NK-92 treated with Interleukin-12 subunit alpha and Interleukin-12 subunit beta, amount 100 ng/mL, for 24 hours (cell line): ENCODE measurements around the gene ZNF599.
"Not testable (repeated sequence)": the region's sequence is repeated elsewhere in the genome, so short reads cannot be mapped to it uniquely, and the experiment has no call there.

ENCODE experiments used
- DNase-seq: peaks from one replicate; lab custom pipeline; 2025; lab: John Stamatoyannopoulos, UW

ZNF599 gene

DNA sequence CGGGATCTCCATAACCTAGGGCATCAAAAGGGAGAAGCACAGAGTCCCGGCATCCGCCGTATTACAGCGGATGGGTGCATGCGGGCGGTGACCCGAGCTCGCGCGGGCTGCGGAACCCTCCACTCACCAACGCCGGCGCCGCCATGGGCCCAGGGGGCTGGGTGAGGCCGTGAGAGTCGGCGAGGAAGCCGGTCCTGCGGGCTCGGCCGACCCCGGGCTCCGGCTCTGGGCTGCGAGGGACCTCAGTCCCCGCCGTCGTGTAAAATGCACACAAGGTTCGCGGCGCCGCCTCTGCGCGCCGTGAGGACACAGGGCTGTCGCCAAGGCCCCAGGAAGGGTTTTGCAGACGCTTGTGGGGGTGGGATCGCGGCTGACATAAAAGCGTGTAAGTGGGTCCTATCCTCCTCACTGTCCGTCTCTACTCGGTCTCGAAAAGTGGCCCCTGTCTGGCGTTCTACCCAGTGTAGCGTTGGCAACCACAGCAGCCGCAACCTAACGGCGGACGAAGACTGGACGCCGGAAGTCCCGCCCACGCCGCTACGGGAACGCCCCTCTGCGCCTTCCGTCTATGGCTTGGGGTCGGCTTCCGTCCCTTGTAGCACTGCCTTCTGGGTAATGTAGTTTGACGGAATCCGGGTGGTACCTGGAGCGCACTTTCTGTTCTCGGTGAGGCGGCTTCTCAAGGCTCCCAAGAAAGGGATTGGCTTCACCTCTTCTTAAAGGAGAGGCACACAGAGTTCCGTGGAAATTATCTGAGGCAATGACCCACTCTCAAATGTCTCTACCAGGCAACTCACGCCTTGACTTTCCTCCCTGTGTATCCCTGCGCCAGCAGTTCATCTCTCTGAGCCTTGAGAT, at the start of gene ZNF599:
Gene ZNF599 (minus strand): TSS at position 519 of the 858 bp plus-strand sequence. CDS start 374 bp downstream, at position 145.
- DNase-seq = peak; percentile 14

DNA sequence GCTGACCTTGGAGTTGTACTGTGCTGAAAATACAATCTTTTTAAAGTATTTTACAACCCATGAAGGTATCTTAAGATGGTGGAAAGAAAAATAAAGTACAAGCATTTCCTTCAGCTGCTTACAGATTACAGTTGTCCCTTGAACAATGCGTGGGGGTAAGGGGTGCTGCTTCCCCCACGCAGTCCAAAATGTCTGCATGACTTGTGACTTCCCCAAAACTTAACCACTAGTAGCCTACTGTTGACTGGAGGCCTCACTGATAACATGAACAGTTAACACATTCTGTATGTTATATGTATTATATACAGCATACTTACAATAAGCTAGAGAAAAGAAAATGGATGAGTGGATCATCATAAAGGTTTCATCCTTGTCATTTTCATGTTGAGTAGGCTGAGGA, 45.3 kb upstream of the ZNF599 start:
- no peak for DNase-seq

- DNase-seq = no peak
Observed at GRCh38 chr19:34816708-34817107, 43.7 kb upstream of the ZNF599 start.

GRCh38 chr19:34808566-34808965, 35.6 kb upstream of the ZNF599 start:
- DNase-seq = no peak

DNA sequence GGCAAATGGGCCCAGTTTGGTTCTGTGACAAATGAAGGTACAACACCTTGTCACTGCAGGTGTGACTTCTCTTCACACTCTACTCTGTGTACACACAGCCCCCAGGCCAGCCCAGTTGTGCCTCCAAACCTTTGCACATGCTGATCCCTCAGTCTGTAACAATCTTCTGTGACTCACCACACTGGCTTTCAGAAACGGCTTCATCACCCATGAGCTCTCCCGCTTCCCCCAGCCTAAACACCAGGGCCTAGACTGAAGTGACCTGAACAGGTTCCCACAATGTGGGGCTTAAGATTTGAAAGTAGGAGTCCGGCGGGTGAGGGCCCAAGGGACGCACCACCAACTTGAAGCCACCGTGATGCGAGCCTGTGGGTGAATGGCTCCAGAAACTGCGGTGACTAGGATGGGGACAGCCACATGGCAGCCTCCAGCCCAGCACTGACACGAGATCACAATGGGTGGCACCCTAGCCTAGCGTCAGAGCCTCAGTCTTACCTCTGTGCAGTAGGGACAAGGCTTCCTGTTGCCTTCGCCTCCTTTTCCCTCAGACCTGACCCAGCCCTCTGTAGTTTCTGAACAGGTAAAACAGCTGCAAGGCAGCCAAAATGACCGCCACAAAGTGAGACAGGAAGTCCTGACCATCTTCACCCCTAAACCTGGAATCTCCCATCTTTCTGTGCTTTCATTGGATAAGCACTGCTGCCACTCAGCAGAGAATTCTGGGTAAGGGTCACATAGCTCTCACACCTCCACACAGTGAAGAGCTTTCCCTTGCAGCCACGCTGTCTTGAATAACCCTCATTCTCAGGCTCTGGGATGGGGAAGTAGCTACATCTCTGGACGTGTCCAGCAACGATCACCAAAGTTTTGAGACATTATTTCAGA, 34.2 kb upstream of the ZNF599 start:
- no peak for DNase-seq

GRCh38 chr19:34804115-34804514, 31.1 kb upstream of the ZNF599 start:
- DNase-seq = no peak

DNA sequence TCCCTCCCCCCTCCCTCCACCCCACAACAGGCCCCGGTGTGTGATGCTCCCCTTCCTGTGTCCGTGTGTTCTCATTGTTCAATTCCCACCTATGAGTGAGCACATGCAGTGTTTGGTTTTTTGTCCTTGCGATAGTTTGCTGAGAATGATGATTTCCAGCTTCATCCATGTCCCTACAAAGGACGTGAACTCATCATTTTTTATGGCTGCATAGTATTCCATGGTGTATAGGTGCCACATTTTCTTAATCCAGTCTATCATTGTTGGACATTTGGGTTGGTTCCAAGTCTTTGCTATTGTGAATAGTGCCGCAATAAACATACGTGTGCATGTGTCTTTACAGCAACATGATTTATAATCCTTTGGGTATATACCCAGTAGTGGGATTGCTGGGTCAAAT, 23.9 kb upstream of the ZNF599 start:
- DNase-seq = not testable (repeated sequence)

DNA sequence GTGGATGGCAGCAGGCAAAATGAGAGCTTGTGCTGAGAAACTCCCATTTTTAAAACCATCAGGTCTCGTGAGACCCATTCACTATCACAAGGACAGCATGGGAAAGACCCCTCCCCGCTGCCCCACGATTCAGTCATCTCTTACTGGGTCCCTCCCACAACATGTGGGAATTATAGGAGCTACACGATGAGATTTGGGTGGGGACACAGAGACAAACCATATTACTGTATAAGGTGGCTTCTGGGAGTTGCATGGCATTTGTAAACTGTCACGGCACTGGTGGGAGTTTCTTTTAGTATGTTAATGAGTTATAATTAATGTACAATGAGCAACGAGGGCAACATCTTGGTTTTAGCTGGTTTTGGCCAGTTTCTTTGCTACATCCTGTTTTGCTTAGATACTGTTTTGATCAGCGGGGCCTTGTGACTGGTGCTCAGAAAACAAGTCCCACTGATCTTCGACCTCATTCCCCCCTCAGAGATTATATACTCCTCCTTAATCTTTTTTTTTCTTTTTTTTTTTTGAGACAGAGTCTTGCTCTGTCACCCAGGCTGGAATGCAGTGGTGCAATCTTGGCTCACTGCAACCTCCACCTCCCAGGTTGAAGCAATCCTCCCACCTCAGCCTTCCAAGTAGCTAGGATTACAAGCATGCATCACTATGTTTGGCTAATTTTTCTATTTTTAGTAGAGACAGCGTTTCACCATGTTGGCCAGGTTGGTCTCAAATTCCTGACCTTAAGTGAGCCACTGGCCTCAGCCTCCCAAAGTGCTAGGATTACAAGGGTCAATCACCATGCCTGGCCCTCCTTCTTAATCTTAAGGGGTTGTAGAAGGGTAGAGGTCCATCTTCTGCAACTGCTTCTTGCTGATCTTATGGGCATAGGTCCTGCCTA, 21.3 kb upstream of the ZNF599 start:
- no peak for DNase-seq

- DNase-seq = no peak
Observed at GRCh38 chr19:34793565-34793964, 20.6 kb upstream of the ZNF599 start.

DNA sequence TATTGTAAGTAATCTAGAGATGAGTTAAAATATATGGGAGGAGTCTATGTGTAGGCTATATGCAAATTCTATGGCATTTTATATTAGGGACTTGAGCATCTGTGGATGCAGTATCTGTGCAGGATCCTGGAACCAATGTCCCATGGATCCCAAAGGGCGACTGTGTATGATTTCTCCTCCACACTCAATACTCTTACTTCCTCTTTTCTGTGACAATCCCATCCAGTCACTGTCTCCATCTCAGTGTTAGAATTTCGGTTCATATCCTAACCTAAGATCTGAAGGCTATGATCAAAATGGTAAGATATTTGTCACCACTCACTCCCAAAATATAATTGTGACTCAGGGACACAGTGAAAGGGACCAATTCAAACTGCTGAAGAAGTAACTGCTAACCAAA, 15.1 kb upstream of the ZNF599 start:
- no peak for DNase-seq

GRCh38 chr19:34787059-34787824, 14.2 kb upstream of the ZNF599 start:
- no peak for DNase-seq

DNA sequence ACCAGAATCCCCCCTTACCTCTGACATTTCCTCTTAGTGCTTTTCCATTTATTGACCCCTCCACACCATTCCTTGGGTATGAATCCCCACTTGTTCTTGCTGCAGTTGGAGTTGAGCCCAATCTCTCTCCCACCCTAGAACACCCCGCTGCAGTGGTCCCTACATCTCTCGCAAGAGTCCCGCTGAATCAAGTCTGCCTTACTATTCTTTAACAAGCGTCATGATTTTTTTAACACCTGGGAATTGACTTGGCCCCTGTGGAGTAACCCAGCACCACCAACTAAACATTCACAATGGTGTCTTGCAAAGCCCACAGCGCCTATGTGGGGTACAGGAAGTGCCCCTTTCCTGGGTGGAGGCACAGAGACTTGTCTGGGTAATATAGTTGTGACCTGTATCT, 13.2 kb upstream of the ZNF599 start:
- DNase-seq = no peak

GRCh38 chr19:34779652-34780051, 6.6 kb upstream of the ZNF599 start:
- DNase-seq = no peak

DNA sequence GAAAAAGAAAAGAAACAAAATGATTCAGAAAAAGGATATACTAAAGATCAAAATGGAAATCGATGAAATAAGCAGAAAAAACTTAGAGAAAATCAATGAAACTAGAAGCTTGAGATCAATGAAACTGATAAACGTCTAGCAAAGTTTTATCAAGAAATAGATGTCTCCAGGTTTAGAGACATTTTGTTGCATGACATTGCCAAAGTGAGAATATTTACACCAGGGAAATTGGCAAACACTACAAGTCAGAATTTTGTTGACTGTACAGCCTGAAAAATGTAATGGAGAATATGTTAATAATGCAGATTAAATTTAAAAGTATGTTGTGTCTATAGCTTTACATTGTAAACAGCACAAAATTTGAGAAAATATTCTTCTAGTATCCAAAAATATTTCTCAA, 5.3 kb upstream of the ZNF599 start:
- DNase-seq = no peak

- DNase-seq = no peak
Observed at GRCh38 chr19:34774857-34775256, 1.8 kb upstream of the ZNF599 start.

- DNase-seq = no peak
Observed at GRCh38 chr19:34773555-34773864, 495 bp upstream of the ZNF599 start.

- DNase-seq = no peak
Observed at GRCh38 chr19:34767951-34768350, 5.1 kb downstream of the ZNF599 start.

DNA sequence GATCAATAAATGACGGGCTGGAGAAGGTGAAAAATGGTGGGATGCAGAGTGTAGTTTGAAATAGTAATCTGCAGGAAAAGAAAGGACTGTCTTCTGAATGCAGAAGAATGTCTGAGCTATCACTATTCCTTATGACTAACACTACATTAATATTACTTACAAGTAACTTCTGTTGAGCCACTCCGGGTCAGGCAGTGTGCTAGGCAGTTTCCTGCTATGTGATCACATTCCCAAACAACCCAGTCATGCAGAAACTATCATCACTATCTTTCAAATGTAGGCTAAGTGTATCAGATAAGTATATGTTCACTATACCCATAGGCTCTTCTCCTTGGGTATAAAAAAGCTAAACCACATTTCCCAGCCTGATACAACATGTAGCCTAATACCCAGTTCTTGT, 6.6 kb downstream of the ZNF599 start:
- no peak for DNase-seq

- no peak for DNase-seq
Observed at GRCh38 chr19:34759218-34759917, 13.6 kb downstream of the ZNF599 start.

DNA sequence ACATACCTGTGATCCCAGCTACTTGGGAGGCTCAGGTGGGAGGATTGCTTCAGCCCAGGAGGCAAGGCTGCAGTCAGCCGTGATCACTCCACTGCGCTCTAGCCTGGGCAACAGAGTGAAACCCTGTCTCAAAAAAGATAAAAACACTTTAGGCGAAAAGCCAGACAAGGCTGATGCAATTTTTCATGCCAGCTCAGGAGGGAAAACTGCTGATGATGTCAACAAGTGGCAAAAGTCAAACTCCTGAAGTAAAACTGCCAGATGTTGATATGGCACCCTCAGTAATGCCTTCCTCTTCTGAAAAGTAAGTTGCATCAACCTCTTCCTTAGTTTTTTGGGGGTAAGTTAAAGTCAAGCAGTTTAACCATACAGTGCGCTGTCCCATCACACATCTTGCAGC, 15.6 kb downstream of the ZNF599 start:
- DNase-seq = no peak
